HG03520 (cell line): ENCODE data around the gene NKD1.

Source experiments
- ATAC-seq: cut with Tn5 transposase; IDR thresholded peaks from one replicate; pipeline ENCODE4 v1.9.1; 2021; ENCODE audit warnings: mild to moderate bottlenecking, moderate library complexity; ENCODE audit not compliant: unreplicated experiment

The NKD1 gene

DNA sequence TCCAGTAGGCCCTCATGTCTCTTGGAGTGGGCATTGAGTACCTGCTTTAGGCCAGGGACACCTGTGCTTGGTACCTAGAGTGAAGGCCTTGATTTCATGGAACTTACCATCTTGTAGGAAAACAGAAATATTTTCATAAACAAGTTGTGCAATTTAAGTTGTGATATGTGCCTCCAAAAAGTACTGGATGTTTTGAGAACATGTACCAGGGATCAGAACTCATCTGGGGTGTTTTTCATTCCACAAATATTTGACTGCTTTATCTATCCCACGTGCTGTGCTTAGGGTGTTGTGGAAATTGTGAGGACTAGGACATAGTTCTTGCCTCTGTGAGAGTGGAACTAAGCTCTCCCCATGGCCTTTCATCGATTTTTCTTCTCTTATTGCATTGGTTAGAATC, 8.8 kb downstream of the NKD1 start:
- ATAC-seq, result no peak

DNA sequence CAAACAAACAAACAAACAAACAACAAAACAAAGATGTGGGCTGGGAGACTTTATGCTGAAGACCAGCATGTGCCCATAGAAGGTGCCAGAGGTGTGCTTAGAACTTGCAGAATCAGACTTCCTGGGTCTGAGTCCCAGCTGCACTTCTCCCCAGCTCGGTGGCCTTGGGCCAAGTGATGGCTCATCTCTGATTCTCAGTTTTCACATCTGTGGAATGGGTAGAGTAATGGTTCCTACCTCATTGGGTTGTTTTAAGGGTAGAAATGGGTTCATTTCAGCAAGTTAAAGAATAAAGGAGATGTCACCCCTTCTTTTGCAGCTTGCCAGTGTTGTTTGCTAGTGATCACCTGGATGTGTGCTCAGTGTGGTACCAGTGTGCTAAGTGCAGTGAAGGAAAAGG, 10.7 kb downstream of the NKD1 start:
- ATAC-seq, result no peak

- ATAC-seq, result no peak
Observed at GRCh38 chr16:50559342-50559741, 11.1 kb downstream of the NKD1 start.

GRCh38 chr16:50559804-50560514, 11.8 kb downstream of the NKD1 start:
- no peak for ATAC-seq

GRCh38 chr16:50560903-50561863, 13.0 kb downstream of the NKD1 start:
- no peak for ATAC-seq

GRCh38 chr16:50562657-50563056, 14.5 kb downstream of the NKD1 start:
- no peak for ATAC-seq

GRCh38 chr16:50563989-50564388, 15.8 kb downstream of the NKD1 start:
- ATAC-seq, result no peak

DNA sequence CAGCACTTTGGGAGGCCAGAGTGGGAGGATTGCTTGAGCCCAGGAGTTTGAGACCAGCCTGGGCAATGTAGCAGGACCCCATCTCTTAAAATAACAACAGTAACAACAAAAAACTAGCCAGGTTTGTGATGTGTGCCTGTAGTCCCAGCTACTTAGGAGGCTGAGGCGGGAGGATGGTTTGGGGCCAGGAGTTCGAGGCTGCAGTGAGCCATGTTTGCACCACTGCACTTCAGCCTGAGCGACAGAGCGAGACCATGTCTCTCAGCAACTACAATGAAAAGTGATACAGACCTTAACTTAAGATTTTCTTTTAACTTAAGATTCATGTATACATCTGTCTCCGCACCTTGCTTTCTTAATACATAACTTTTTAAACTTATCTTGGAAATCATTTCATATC, 17.2 kb downstream of the NKD1 start:
- no peak for ATAC-seq

GRCh38 chr16:50566014-50566962, 18.1 kb downstream of the NKD1 start:
- no peak for ATAC-seq

DNA sequence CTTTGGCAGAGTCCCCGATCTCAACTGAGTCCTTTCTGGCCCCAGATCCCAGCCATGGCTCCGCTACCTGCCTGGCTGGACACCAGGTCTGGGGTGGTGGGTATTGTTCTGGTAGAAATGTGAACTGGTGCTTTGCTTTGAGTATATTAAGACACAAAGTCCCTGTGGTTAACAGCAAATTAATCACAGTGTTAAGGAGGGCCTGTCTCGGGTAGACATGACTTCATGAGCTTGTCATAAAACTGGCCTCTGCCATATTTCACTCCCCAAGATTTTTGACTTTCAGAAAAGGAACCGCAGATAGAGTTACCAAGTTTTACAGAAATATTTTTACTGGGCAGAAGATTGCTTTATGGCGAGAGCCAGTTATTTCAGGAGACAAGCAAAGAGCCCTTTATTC, 19.5 kb downstream of the NKD1 start:
- no peak for ATAC-seq

GRCh38 chr16:50568187-50568815, 20.1 kb downstream of the NKD1 start:
- ATAC-seq, result no peak

GRCh38 chr16:50570354-50570753, 22.2 kb downstream of the NKD1 start:
- no peak for ATAC-seq

GRCh38 chr16:50570808-50571598, 22.8 kb downstream of the NKD1 start:
- no peak for ATAC-seq

DNA sequence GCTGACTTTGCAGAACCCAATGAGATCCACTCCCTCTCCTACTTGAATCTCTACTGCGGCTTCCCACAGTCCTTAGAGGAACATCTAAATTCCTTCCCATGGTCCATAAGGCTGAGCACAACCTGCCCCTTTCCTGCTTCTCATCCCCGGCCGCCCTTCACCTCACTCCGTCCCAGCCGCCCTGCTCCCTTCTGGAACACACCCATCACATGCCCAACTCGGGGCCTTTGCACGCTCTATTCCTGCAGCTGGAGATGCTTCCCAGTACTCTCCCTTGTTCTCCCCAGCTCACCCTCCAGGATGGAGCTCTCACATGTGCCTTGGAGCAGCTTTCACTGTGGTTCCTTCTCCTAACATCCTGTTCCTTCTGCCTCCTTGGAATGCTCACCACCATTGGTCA, 23.6 kb downstream of the NKD1 start:
- no peak for ATAC-seq

- ATAC-seq, result no peak
Observed at GRCh38 chr16:50572700-50573099, 24.5 kb downstream of the NKD1 start.

- no peak for ATAC-seq
Observed at GRCh38 chr16:50573279-50573678, 25.1 kb downstream of the NKD1 start.

DNA sequence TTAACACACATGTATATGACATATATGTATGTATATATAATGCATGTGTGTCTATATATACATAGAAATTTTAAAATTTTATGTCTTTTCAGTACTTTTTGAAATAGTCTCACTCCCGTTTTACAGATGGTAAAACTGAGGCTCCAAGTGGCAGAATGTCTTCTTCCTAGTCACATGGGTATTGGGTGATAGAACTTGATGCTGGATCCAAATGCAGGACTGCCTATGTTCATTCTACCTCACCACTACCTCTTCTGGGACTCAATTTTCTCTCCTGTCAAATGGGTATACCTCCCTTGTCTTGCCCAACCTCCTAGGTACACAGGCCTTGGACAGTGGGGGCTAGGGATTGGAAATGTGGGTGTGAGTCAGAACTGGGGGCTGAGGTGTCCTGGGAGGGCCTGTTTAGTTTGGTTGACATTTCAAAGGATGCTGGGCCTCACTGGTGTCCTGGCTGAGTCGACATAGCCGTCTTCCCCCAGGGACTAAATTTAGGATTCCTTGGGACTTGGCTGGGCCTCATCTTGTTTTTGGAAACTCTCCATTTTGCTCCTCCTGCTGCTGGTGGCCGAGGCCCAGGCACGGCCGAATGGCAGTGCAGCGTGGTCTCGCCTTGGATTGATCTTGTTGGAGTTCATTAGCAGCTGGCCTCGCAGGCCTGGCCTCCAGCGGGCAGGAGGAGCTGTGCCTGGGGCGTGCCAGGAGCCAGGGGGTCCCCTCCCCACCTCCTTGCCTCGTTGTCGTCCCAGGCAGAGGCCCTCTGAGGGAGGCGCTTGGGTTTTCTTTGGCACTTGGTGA, 25.9 kb downstream of the NKD1 start:
- ATAC-seq, result no peak

DNA sequence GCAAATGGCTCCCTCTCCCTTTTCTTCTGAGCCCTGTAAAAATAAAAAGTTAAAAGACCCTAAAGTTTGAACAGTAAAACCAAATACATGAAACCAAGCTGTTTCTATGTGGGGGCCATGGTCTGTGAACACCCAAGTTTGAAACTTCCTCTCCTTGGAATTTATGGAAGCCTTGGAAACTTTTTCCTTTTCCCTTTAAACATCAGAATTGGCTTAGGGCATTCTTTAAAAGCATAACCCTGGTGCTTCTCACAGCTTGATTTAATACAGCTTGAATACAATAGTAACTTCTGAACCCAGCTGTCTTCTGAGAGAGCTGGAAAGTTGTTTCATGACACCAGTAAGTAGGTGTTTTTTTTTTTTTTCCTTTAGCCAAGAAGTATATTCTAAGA, 26.5 kb downstream of the NKD1 start:
- ATAC-seq, result no peak

GRCh38 chr16:50575743-50576142, 27.5 kb downstream of the NKD1 start:
- ATAC-seq, result no peak
